H9 (cell line): ENCODE data around the gene DLD. TPM values are rescaled to one million over a fixed set of nuclear protein-coding genes. Genes with fewer than 3 reads are reported as not detected.

Experiments used
- DNase-seq: peaks from one replicate; pipeline ENCODE4 v3.0.0-alpha.2; 2017
- H2AFZ ChIP-seq: one replicate; pipeline ENCODE4 v1.6.1; 2013; ENCODE audit warnings: mild to moderate bottlenecking, low read length, control low read depth, moderate library complexity
- H2AK5ac ChIP-seq: 2 replicates; pipeline ENCODE4 v1.6.1; 2013; ENCODE audit warnings: low read length, control low read depth, mixed read lengths; ENCODE audit not compliant: insufficient read length
- H2BK120ac ChIP-seq: one replicate; pipeline ENCODE4 v1.6.1; 2013; ENCODE audit warnings: low read depth, mild to moderate bottlenecking, low read length, control low read depth, inconsistent platforms; ENCODE audit not compliant: poor library complexity, severe bottlenecking
- H2BK12ac ChIP-seq: 2 replicates; pipeline ENCODE4 v1.6.1; 2013; ENCODE audit warnings: low read length, control low read depth, mixed read lengths, low read depth; ENCODE audit not compliant: insufficient read length
- H2BK15ac ChIP-seq: 2 replicates; pipeline ENCODE4 v1.6.1; 2013; ENCODE audit warnings: low read depth, low read length, control low read depth
- H2BK20ac ChIP-seq: one replicate; pipeline ENCODE4 v1.6.1; 2013; ENCODE audit warnings: low read depth, mild to moderate bottlenecking, low read length, control low read depth, inconsistent platforms; ENCODE audit not compliant: poor library complexity, severe bottlenecking
- H2BK5ac ChIP-seq: 2 replicates; pipeline ENCODE4 v1.6.1; 2013; ENCODE audit warnings: low read length, control low read depth, mixed read lengths; ENCODE audit not compliant: insufficient read length
- H3K14ac ChIP-seq: 2 replicates; pipeline ENCODE4 v1.6.1; 2013; ENCODE audit warnings: low read length, control low read depth; ENCODE audit not compliant: insufficient read depth
- H3K18ac ChIP-seq: 2 replicates; pipeline ENCODE4 v1.6.1; 2013; ENCODE audit warnings: low read depth, mild to moderate bottlenecking, mixed read lengths, low read length, control low read depth; ENCODE audit not compliant: insufficient read length
- H3K23ac ChIP-seq: 2 replicates; pipeline ENCODE4 v1.6.1; 2013; ENCODE audit warnings: low read length, control low read depth, mixed read lengths, low read depth; ENCODE audit not compliant: insufficient read length
- H3K23me2 ChIP-seq: 2 replicates; pipeline ENCODE4 v1.6.1; 2013; ENCODE audit warnings: low read depth, mild to moderate bottlenecking, mixed read lengths, low read length, control low read depth; ENCODE audit not compliant: insufficient read length, poor library complexity, severe bottlenecking
- H3K27ac ChIP-seq: 2 replicates; pipeline ENCODE4 v1.5.1; 2013; ENCODE audit warnings: low read length, control low read depth, mixed read lengths, low read depth; ENCODE audit not compliant: insufficient read length
- H3K27me3 ChIP-seq: 2 replicates; pipeline ENCODE4 v1.6.1; 2013; ENCODE audit warnings: low read length, control low read depth, inconsistent platforms; ENCODE audit not compliant: insufficient read depth
- H3K4ac ChIP-seq: 2 replicates; pipeline ENCODE4 v1.6.1; 2013; ENCODE audit warnings: low read depth, mild to moderate bottlenecking, control low read depth, inconsistent platforms, low read length, moderate library complexity
- H3K4me1 ChIP-seq: 2 replicates; pipeline ENCODE4 v1.6.1; 2013; ENCODE audit warnings: low read length, control low read depth, inconsistent platforms; ENCODE audit not compliant: insufficient read depth
- H3K4me2 ChIP-seq: 2 replicates; pipeline ENCODE4 v1.6.1; 2013; ENCODE audit warnings: low read length, control low read depth, mixed read lengths; ENCODE audit not compliant: insufficient read length, insufficient read depth
- H3K56ac ChIP-seq: 2 replicates; pipeline ENCODE4 v1.6.1; 2013; ENCODE audit warnings: low read depth, mild to moderate bottlenecking, mixed read lengths, low read length, control low read depth; ENCODE audit not compliant: insufficient read length
- H3K79me1 ChIP-seq: 2 replicates; pipeline ENCODE4 v1.6.1; 2013; ENCODE audit warnings: low read depth, mild to moderate bottlenecking, moderate library complexity, low read length, control low read depth, inconsistent platforms; ENCODE audit not compliant: insufficient read depth, poor library complexity, severe bottlenecking
- H3K79me2 ChIP-seq: 2 replicates; pipeline ENCODE4 v1.6.1; 2013; ENCODE audit warnings: low read length, control low read depth, inconsistent platforms; ENCODE audit not compliant: insufficient read depth
- H3K9ac ChIP-seq: 2 replicates; pipeline ENCODE4 v1.6.1; 2013; ENCODE audit warnings: low read length, control low read depth, mixed read lengths; ENCODE audit not compliant: insufficient read length; ENCODE audit errors: extremely low read depth
- H3K9me3 ChIP-seq: one replicate; pipeline ENCODE4 v1.6.1; 2013; ENCODE audit warnings: low read depth, low read length, inconsistent platforms; ENCODE audit not compliant: control insufficient read depth
- H3T11ph ChIP-seq: one replicate; pipeline ENCODE4 v1.6.1; 2013; ENCODE audit warnings: mild to moderate bottlenecking, low read length, control low read depth, inconsistent platforms
- H4K20me1 ChIP-seq: one replicate; pipeline ENCODE4 v1.6.1; 2013; ENCODE audit not compliant: control insufficient read depth, insufficient read length, insufficient read depth
- H4K5ac ChIP-seq: 2 replicates; pipeline ENCODE4 v1.6.1; 2013; ENCODE audit warnings: low read depth, mild to moderate bottlenecking, mixed read lengths, low read length, control low read depth; ENCODE audit not compliant: insufficient read length
- H4K8ac ChIP-seq: replicated peaks from 2 replicates; pipeline ENCODE4 v1.6.1; 2013; ENCODE audit warnings: low read length, control low read depth, mixed read lengths, low read depth; ENCODE audit not compliant: insufficient read length
- H4K91ac ChIP-seq: 2 replicates; pipeline ENCODE4 v1.6.1; 2013; ENCODE audit warnings: low read depth, mild to moderate bottlenecking, moderate library complexity, mixed read lengths, low read length, control low read depth; ENCODE audit not compliant: insufficient read length
- H3K27ac Mint-ChIP-seq, 3 experiments: 2 replicates in 2 of 3; 3 replicates in 1 of 3; pipeline ENCODE4 v1.8.0; 2020 to 2021; ENCODE audit warnings: mixed read lengths in 3 of 3, mild to moderate bottlenecking in 1 of 3, moderate library complexity in 1 of 3
- H3K27me3 Mint-ChIP-seq: 2 replicates; pipeline ENCODE4 v1.8.0; 2021; ENCODE audit warnings: low read depth, mild to moderate bottlenecking, moderate library complexity, mixed read lengths
- H3K36me3 Mint-ChIP-seq, 3 experiments: 2 replicates in 2 of 3; 3 replicates in 1 of 3; pipeline ENCODE4 v1.8.0; 2020 to 2021; ENCODE audit warnings: low read depth in 3 of 3, mixed read lengths in 3 of 3; ENCODE audit not compliant: insufficient read depth in 1 of 3
- H3K4me1 Mint-ChIP-seq, 2 experiments: 2 replicates each; pipeline ENCODE4 v1.8.0; 2020; ENCODE audit warnings: mixed read lengths in 2 of 2
- H3K4me3 Mint-ChIP-seq, 2 experiments: 2 replicates in 1 of 2; 3 replicates in 1 of 2; pipeline ENCODE4 v1.8.0; 2020 to 2021; ENCODE audit warnings: mild to moderate bottlenecking in 2 of 2, mixed read lengths in 2 of 2, moderate library complexity in 1 of 2
- H3K9me3 Mint-ChIP-seq, 2 experiments: 2 replicates in 1 of 2; 3 replicates in 1 of 2; pipeline ENCODE4 v1.8.0; 2020; ENCODE audit warnings: mild to moderate bottlenecking in 2 of 2, mixed read lengths in 2 of 2, moderate library complexity in 1 of 2
- WGBS: extraction: QIAGEN DNeasy Blood & Tissue Kit; methylation state at CpG from one replicate; pipeline ENCODE4 v1.1.7; 2013; ENCODE audit warnings: missing lambda C conversion rate, low lambda C conversion rate, mixed read lengths; ENCODE audit not compliant: insufficient read length; ENCODE audit errors: extremely low coverage; 5-methylcytosine and 5-hydroxymethylcytosine counted together
- total RNA-seq: library from RNA; stranded (reverse); gene quantifications from 2 replicates; pipeline ENCODE4 v1.2.1, GENCODE V29; 2021
- TF ChIP-seq, protein P1 (sequence below): fragments of 200-600 bp; sonication (generic); conservative IDR thresholded peaks from 3 replicates; pipeline ENCODE4 v1.8.0; 2021; ENCODE audit warnings: antibody characterized with exemption, mild to moderate bottlenecking

The DLD gene
- total RNA-seq, 1 experiment from 2014 or later: 93.7 TPM

DNA sequence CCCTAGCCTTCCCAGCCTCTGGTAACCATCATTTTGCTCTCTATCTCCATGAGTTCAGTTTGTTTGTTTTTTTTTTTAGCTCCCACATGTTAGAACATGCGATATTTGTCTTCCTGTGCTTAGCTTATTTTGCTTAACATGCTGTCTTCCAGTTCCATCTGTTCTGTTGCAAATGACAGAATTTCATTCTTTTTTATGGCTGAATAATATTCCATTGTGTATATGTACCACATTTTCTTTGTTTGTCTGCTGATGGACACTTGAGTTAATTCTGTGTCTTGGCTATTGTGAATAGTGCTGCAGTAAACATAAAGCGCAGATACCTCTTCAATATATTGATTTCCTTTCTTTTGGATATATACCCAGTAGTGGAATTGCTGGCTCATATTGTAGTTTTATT, 21.0 kb downstream of the DLD start:
- Histone ChIP-seq H3K27ac (no peak overlapping the region), H3K4me1 (no peaks in the 10 kb centered on the region), H2BK20ac (no peak overlapping the region), H3K14ac (no peak overlapping the region), H3K4me2 (no peak overlapping the region), H3K79me2 (no peaks in the 10 kb centered on the region), H3K79me1 (no peaks in the 10 kb centered on the region), H4K5ac (no peak overlapping the region), H4K20me1 (no peaks in the 10 kb centered on the region), H2AFZ (no peak overlapping the region), H4K91ac (no peak overlapping the region), H2BK12ac (no peak overlapping the region), H2AK5ac (no peak overlapping the region), H2BK15ac (no peak overlapping the region), H2BK120ac (no peak overlapping the region), H3K9me3 (no peaks in the 10 kb centered on the region), H3K23me2 (no peaks in the 10 kb centered on the region), H3K56ac (no peak overlapping the region), H3K9ac (no peak overlapping the region), H4K8ac (no peak overlapping the region), H3K4ac (no peak overlapping the region), H2BK5ac (no peak overlapping the region), H3T11ph (no peak overlapping the region), H3K18ac (no peak overlapping the region), H3K27me3 (no peaks in the 10 kb centered on the region), H3K23ac (no peak overlapping the region)
- Mint-ChIP-seq H3K9me3 (no peaks in the 10 kb centered on the region; a peak in 1 of 5 replicates), H3K27me3 (no peaks in the 10 kb centered on the region), H3K4me3 (no peak overlapping the region), H3K4me1 (no peaks in the 10 kb centered on the region), H3K27ac (no peak overlapping the region), H3K36me3 (peaks cover 30 to 76% (median 59%) of the 10 kb centered on the region in 3 experiments; a peak in 6 of 7 replicates)
- TF ChIP-seq, protein P1, sequence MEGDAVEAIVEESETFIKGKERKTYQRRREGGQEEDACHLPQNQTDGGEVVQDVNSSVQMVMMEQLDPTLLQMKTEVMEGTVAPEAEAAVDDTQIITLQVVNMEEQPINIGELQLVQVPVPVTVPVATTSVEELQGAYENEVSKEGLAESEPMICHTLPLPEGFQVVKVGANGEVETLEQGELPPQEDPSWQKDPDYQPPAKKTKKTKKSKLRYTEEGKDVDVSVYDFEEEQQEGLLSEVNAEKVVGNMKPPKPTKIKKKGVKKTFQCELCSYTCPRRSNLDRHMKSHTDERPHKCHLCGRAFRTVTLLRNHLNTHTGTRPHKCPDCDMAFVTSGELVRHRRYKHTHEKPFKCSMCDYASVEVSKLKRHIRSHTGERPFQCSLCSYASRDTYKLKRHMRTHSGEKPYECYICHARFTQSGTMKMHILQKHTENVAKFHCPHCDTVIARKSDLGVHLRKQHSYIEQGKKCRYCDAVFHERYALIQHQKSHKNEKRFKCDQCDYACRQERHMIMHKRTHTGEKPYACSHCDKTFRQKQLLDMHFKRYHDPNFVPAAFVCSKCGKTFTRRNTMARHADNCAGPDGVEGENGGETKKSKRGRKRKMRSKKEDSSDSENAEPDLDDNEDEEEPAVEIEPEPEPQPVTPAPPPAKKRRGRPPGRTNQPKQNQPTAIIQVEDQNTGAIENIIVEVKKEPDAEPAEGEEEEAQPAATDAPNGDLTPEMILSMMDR: no peak
- WGBS: no CpG with 5 or more reads among the region's 2 CpGs
- DNase-seq: no peak
